ENCODE results near the gene MOSPD3. TPM values are rescaled to one million over a fixed set of nuclear protein-coding genes. Genes with fewer than 3 reads are reported as not detected.
"Not testable (repeated sequence)": the region's sequence is repeated elsewhere in the genome, so short reads cannot be mapped to it uniquely, and the experiment has no call there.

MOSPD3 gene, protein sequence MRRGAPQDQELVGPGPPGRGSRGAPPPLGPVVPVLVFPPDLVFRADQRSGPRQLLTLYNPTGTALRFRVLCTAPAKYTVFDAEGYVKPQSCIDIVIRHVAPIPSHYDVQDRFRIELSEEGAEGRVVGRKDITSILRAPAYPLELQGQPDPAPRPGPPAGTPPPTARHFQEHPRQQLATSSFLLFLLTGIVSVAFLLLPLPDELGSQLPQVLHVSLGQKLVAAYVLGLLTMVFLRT
- total RNA-seq = 10 to 100 TPM; 18.0 to 35.5 (median 28.5) TPM

- peak; percentile 99 to 100 for DNase-seq (ENCODE audit: low spot score in 2 of 2)
- WGBS = 1% methylated on average over 41 of the region's 61 CpGs
- TF ChIP-seq POLR2AphosphoS5 (IDR thresholded peaks at IDR 0.05) (peak; percentile 37 to 97 (median 88)), POLR2A (IDR thresholded peaks at IDR 0.05) (peak in 1 of 2 donors; percentile 83)
- TF ChIP-seq, protein P1, sequence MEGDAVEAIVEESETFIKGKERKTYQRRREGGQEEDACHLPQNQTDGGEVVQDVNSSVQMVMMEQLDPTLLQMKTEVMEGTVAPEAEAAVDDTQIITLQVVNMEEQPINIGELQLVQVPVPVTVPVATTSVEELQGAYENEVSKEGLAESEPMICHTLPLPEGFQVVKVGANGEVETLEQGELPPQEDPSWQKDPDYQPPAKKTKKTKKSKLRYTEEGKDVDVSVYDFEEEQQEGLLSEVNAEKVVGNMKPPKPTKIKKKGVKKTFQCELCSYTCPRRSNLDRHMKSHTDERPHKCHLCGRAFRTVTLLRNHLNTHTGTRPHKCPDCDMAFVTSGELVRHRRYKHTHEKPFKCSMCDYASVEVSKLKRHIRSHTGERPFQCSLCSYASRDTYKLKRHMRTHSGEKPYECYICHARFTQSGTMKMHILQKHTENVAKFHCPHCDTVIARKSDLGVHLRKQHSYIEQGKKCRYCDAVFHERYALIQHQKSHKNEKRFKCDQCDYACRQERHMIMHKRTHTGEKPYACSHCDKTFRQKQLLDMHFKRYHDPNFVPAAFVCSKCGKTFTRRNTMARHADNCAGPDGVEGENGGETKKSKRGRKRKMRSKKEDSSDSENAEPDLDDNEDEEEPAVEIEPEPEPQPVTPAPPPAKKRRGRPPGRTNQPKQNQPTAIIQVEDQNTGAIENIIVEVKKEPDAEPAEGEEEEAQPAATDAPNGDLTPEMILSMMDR (IDR thresholded peaks at IDR 0.05) = no peak
- no peaks in the 10 kb centered on the region for H3K9me3 ChIP-seq
- H3K36me3 ChIP-seq = no peaks in the 10 kb centered on the region
- H3K27me3 ChIP-seq = no peaks in the 10 kb centered on the region
- peak within 1 kb of the TSS; percentile 91 for H3K27ac ChIP-seq
- H3K4me1 ChIP-seq = peaks cover 17% of the 10 kb centered on the region
- H3K4me3 ChIP-seq = peak within 1 kb of the TSS; percentile 90
Observed at GRCh38 chr7:100611983-100612729, at the start of gene MOSPD3. Gene MOSPD3 (plus strand): TSS chr7:100612540. CDS start chr7:100612792, 252 bp downstream.

- Histone ChIP-seq H3K4me3 (no peak overlapping the region), H3K9me3 (no peaks in the 10 kb centered on the region), H3K27ac (no peak overlapping the region), H3K36me3 (peaks cover 20% of the 10 kb centered on the region), H3K27me3 (no peaks in the 10 kb centered on the region), H3K4me1 (no peaks in the 10 kb centered on the region)
- WGBS = 88% methylated on average over 8 of the region's 8 CpGs
- TF ChIP-seq, protein P1 (IDR thresholded peaks at IDR 0.05) = no peak
- TF ChIP-seq POLR2AphosphoS5 (IDR thresholded peaks at IDR 0.05) (no peak), EP300 (IDR thresholded peaks at IDR 0.05) (no peak), POLR2A (IDR thresholded peaks at IDR 0.05) (no peak)
- no peak for DNase-seq (ENCODE audit: low spot score in 2 of 2)
Observed at GRCh38 chr7:100563100-100563564, 49.2 kb upstream of the MOSPD3 start.

DNA sequence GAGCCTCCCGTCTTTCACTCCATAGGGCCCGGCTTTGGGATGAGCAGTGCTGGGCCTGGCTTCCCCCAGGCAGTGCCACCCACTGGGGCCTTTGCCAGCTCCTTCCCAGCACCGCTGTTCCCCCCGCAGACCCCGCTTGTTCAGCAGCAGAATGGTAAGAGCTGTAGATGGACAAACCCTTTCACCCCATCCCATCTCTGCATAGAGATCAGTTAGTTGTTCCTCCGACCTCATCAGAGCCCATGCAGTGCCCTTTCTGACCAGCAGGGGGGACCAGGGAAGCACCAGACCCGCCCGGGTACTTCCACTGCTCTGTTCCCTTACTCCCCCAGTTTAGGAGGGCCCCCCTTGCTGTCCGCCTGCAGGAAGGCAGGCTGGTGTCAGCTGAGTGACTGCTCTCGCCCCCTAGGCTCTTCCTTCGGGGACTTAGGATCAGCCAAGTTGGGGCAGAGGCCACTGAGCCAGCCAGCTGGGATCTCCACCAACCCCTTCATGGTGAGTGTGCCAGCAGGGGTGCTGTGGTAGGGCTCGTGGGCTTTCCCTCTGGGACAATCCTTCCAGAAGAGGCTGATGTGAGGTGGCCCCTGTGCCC is 48.4 kb upstream of the MOSPD3 start:
- peaks cover 20% of the 10 kb centered on the region for H3K36me3 ChIP-seq
- no peak overlapping the region for H3K27ac ChIP-seq
- TF ChIP-seq EP300 (IDR thresholded peaks at IDR 0.05) = no peak
- TF ChIP-seq, protein P1 (IDR thresholded peaks at IDR 0.05) = peak; percentile 91 to 99
- no peak overlapping the region for H3K4me3 ChIP-seq
- no peaks in the 10 kb centered on the region for H3K9me3 ChIP-seq
- H3K27me3 ChIP-seq = no peaks in the 10 kb centered on the region
- H3K4me1 ChIP-seq = no peaks in the 10 kb centered on the region
- DNase-seq (ENCODE audit: low spot score in 2 of 2) = peak; percentile 90
- whole genome bisulfite sequencing = 40% methylated on average over 8 of the region's 12 CpGs

- not testable (repeated sequence) for H3K9me3 ChIP-seq; H3K4me1 ChIP-seq; DNase-seq (ENCODE audit: low spot score in 2 of 2); H3K4me3 ChIP-seq; H3K27ac ChIP-seq; H3K27me3 ChIP-seq
- 85% methylated on average over 6 of the region's 6 CpGs for WGBS
- H3K36me3 ChIP-seq = peaks cover 20% of the 10 kb centered on the region
Observed at GRCh38 chr7:100564405-100564804, 47.9 kb upstream of the MOSPD3 start.

- Histone ChIP-seq H3K9me3 (no peaks in the 10 kb centered on the region), H3K27me3 (no peaks in the 10 kb centered on the region), H3K4me1 (peaks cover 12% of the 10 kb centered on the region), H3K36me3 (peaks cover 20% of the 10 kb centered on the region), H3K27ac (no peak overlapping the region), H3K4me3 (no peak overlapping the region)
- TF ChIP-seq POLR2AphosphoS5 (IDR thresholded peaks at IDR 0.05) = no peak
- no peak for TF ChIP-seq EP300 (IDR thresholded peaks at IDR 0.05)
- TF ChIP-seq POLR2A (IDR thresholded peaks at IDR 0.05) = no peak
- TF ChIP-seq, protein P1 (IDR thresholded peaks at IDR 0.05) = no peak
- DNase-seq (ENCODE audit: low spot score in 2 of 2) = no peak
- WGBS = 95% methylated on average over 11 of the region's 11 CpGs
Observed at GRCh38 chr7:100565133-100565571, 47.2 kb upstream of the MOSPD3 start.
